K562 (cell line): ENCODE results near the gene PRKACA. TPM values are rescaled to one million over a fixed set of nuclear protein-coding genes. Genes with fewer than 3 reads are reported as not detected.

Experiments used
- EGR1 ChIP-seq: fragments of 450-650 bp; conservative IDR thresholded peaks from 2 replicates; pipeline ENCODE4 v1.6.1; 2017; ENCODE audit warnings: mild to moderate bottlenecking
- FOXO4 ChIP-seq: fragments of 450-650 bp; formaldehyde crosslinking; IDR thresholded peaks from 2 replicates; pipeline ENCODE4 v1.4.0; 2020; ENCODE audit warnings: mild to moderate bottlenecking, moderate library complexity
- GTF2E2 ChIP-seq: fragments of 200-800 bp; sonication (Bioruptor generic); IDR thresholded peaks from 2 replicates; pipeline ENCODE4 v1.6.1; 2016; ENCODE audit warnings: missing genetic modification characterization, missing compliant biosample characterization
- ID3 ChIP-seq, 2 experiments: fragments of 250-450 bp in 1 of 2; fragments of 450-650 bp in 1 of 2; sonication (Bioruptor Pico) in 1 of 2; IDR thresholded peaks; 2 replicates each; pipeline versions ENCODE4 v1.6.1 to v1.8.0; 2016 to 2021; ENCODE audit warnings: mild to moderate bottlenecking in 2 of 2, moderate library complexity in 2 of 2, missing compliant biosample characterization in 1 of 2, missing genetic modification characterization in 1 of 2
- LARP7 ChIP-seq: fragments of 450-650 bp; IDR thresholded peaks from 2 replicates; pipeline ENCODE4 v1.6.1; 2016
- MIER1 ChIP-seq: fragments of 450-650 bp; IDR thresholded peaks from 2 replicates; pipeline ENCODE4 v1.6.1; 2016; ENCODE audit warnings: antibody characterized with exemption, mild to moderate bottlenecking, low read depth
- POLR2A ChIP-seq: fragments of 450-650 bp; conservative IDR thresholded peaks from 2 replicates; pipeline ENCODE4 v1.6.1; 2016
- RBFOX2 ChIP-seq: fragments of 200-400 bp; formaldehyde crosslinking; IDR thresholded peaks from 2 replicates; pipeline ENCODE4 v1.6.1; 2017; ENCODE audit warnings: low read depth, mild to moderate bottlenecking, low read length, moderate library complexity
- ZNF23 ChIP-seq: fragments of 250-450 bp; sonication (Bioruptor Pico); IDR thresholded peaks from 2 replicates; pipeline ENCODE4 v1.4.0; 2020; ENCODE audit warnings: mild to moderate bottlenecking
- polyA plus RNA-seq, 8 experiments: library from polyadenylated mRNA; depleted of rRNA in 4 of 8; stranded (reverse) in 5 of 8; unstranded in 3 of 8; fragments of >200 nt; fragmentation: Nextera tagmentation in 2 of 8; fragmentation: Illumina TruSeq in 1 of 8; extraction: Ambion mirVana in 2 of 8; extraction: Trizol in 1 of 8; gene quantifications; 2 replicates each; pipeline versions ENCODE4 v1.2.1 to v1.2.3, GENCODE V29; 2011 to 2014; ENCODE audit warnings: inconsistent platforms in 1 of 8, missing spikeins in 1 of 8
- total RNA-seq, 7 experiments: library from RNA; depleted of rRNA in 6 of 7; stranded (reverse); fragments of >200 nt in 6 of 7; fragmentation: Illumina TruSeq in 2 of 7; extraction: Trizol in 2 of 7; gene quantifications; 2 replicates each; pipeline versions ENCODE4 v1.2.1 to v1.2.3, GENCODE V29; 2011 to 2021; ENCODE audit warnings: low replicate concordance in 1 of 7
- TF ChIP-seq, protein P1 (sequence below): fragments of 450-650 bp; IDR thresholded peaks from 2 replicates; pipeline ENCODE4 v1.6.1; 2017; ENCODE audit warnings: antibody characterized with exemption

PRKACA gene
- total and polyA plus RNA-seq, 9 of the 15 experiments (the other 6 are each of a cell fraction or from before 2014, with no cell fraction given), result 1.2 to 63.1 (median 13.0) TPM

GRCh38 chr19:14127176-14127575 lies 9.6 kb upstream of the PRKACA start (continued):
- TF ChIP-seq MIER1 (no peak), FOXO4 (CRISPR knock-in tag) (no peak), ZNF23 (CRISPR knock-in tag) (no peak), GTF2E2 (tag) (no peak), EGR1 (no peak), RBFOX2 (0 out of 2 replicates have a peak, but pooled peaks have one; percentile 24), POLR2A (0 out of 2 replicates have a peak, but pooled peaks have one; percentile 9), LARP7 (no peak), ID3 (CRISPR knock-in tag; IDR thresholded peaks at IDR 0.05) (no peak), ID3 (tag; IDR thresholded peaks at IDR 0.05) (no peak)
- TF ChIP-seq, protein P1, sequence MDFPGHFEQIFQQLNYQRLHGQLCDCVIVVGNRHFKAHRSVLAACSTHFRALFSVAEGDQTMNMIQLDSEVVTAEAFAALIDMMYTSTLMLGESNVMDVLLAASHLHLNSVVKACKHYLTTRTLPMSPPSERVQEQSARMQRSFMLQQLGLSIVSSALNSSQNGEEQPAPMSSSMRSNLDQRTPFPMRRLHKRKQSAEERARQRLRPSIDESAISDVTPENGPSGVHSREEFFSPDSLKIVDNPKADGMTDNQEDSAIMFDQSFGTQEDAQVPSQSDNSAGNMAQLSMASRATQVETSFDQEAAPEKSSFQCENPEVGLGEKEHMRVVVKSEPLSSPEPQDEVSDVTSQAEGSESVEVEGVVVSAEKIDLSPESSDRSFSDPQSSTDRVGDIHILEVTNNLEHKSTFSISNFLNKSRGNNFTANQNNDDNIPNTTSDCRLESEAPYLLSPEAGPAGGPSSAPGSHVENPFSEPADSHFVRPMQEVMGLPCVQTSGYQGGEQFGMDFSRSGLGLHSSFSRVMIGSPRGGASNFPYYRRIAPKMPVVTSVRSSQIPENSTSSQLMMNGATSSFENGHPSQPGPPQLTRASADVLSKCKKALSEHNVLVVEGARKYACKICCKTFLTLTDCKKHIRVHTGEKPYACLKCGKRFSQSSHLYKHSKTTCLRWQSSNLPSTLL, result no peak
